ENCODE measurements around the gene SNX10. TPM values are rescaled to one million over a fixed set of nuclear protein-coding genes. Genes with fewer than 3 reads are reported as not detected.

The SNX10 gene
- total and polyA plus RNA-seq, 2 of the 8 experiments (the other 6 are each of a cell fraction or from before 2014, with no cell fraction given), result 4.4 to 9.6 TPM

DNA sequence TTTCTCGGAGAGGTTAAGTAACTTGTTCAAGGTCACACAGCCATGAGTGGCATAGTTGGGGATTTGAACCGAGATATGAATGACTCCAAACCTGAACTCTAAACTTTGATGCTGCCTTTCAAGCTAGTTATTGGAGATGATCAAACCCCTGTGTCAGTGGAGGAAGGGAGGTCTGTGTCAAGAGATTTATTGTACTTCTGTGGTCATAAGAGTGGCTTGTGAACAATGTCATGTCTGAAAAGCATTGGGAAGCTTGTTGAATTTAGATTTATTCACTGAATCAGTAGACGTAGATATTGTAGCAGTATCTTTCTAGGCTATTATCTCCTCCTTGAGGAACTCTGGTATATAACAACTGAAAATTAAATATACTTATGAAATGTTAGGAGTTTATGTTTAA, 27.3 kb downstream of the SNX10 start:
- Histone ChIP-seq H2BK15ac (ENCODE audit: low read length) (no peak overlapping the region), H2BK5ac (ENCODE audit: low read depth, low read length) (no peak overlapping the region), H2BK20ac (ENCODE audit: low read length) (no peak overlapping the region), H2BK12ac (ENCODE audit: low read depth, low read length) (no peak overlapping the region), H4K5ac (ENCODE audit: insufficient read length, low read depth, low read length) (no peak overlapping the region), H3K9me3 (ENCODE audit: insufficient read depth in 2 of 2, low read depth in 1 of 2, low read length in 1 of 2) (no peaks in the 10 kb centered on the region), H3K14ac (ENCODE audit: insufficient read length) (no peak overlapping the region), H2BK120ac (replicated peaks; ENCODE audit: low read depth, low read length) (no peak overlapping the region), H3K23me2 (ENCODE audit: low read depth, low read length) (no peaks in the 10 kb centered on the region), H3K79me2 (ENCODE audit: control insufficient read depth in 1 of 2, insufficient read depth in 2 of 2, low read length in 2 of 2) (no peaks in the 10 kb centered on the region), H3K4ac (replicated peaks; ENCODE audit: insufficient read length, low read depth, low read length) (no peak overlapping the region), H2AK5ac (ENCODE audit: low read depth, low read length) (no peak overlapping the region), H3K18ac (ENCODE audit: extremely low read depth, low read length) (no peak overlapping the region), H3K23ac (ENCODE audit: insufficient read length) (no peak overlapping the region), H2AFZ (ENCODE audit: low read length) (no peak overlapping the region), H3K27me3 (replicated peaks in 1 of 4; ENCODE audit: control insufficient read depth in 3 of 4, extremely low read depth in 1 of 4, insufficient read depth in 3 of 4, low read length in 3 of 4) (no peaks in the 10 kb centered on the region), H3K79me1 (ENCODE audit: low read depth, low read length) (no peaks in the 10 kb centered on the region), H4K20me1 (replicated peaks in 1 of 2; ENCODE audit: control insufficient read depth in 1 of 2, insufficient read depth in 2 of 2, low read length in 2 of 2) (no peaks in the 10 kb centered on the region), H3K4me2 (ENCODE audit: insufficient read depth in 1 of 2, low read depth in 2 of 2, low read length in 2 of 2) (no peak overlapping the region), H3K9ac (replicated peaks in 1 of 4; ENCODE audit: extremely low read depth in 1 of 4, low read depth in 3 of 4, low read length in 3 of 4) (no peak overlapping the region), H3K4me3 (ENCODE audit: extremely low read depth in 1 of 4, insufficient read depth in 2 of 4, low read depth in 3 of 4, low read length in 4 of 4) (no peak overlapping the region), H3K56ac (replicated peaks; ENCODE audit: insufficient read length, low read depth, low read length) (no peak overlapping the region), H3K4me1 (replicated peaks in 1 of 4; ENCODE audit: control insufficient read depth in 3 of 4, insufficient read depth in 4 of 4, low read length in 3 of 4) (no peaks in the 10 kb centered on the region; a peak in 1 of 7 replicates), H3K27ac (ENCODE audit: low read depth, low read length) (no peak overlapping the region), H3K36me3 (ENCODE audit: control insufficient read depth in 2 of 4, insufficient read depth in 4 of 4, low read length in 3 of 4) (no peaks in the 10 kb centered on the region), H4K8ac (ENCODE audit: extremely low read depth, insufficient read depth, low read length) (no peak overlapping the region), H4K91ac (replicated peaks; ENCODE audit: insufficient read length, low read length) (no peak overlapping the region)
- TF ChIP-seq EP300 (IDR thresholded peaks at IDR 0.05; ENCODE audit: borderline replicate concordance in 1 of 2, low read depth in 2 of 2, low read length in 2 of 2) (no peak), TBP (IDR thresholded peaks at IDR 0.05; ENCODE audit: low read depth, low read length) (no peak), CEBPB (IDR thresholded peaks at IDR 0.05; ENCODE audit: low read depth, low read length) (no peak), JUND (IDR thresholded peaks at IDR 0.05; ENCODE audit: low read length) (no peak), SAP30 (IDR thresholded peaks at IDR 0.05; ENCODE audit: insufficient read depth, insufficient replicate concordance, low read length) (no peak)
- CTCF ChIA-PET (ENCODE audit: partially characterized antibody), result interaction anchor here (1.3 to 1.7 kb wide), 2 partner anchors 16 to 363 kb away, joined by 3 to 4 read pairs; no protein-coding TSS in a partner anchor
- DNase-seq (ENCODE audit: low read depth in 1 of 2, low spot score in 2 of 2), result no peak
- no peak for FAIRE-seq
- POLR2A ChIA-PET (ENCODE audit: partially characterized antibody), result interaction anchor here (1.4 to 1.6 kb wide), 2 partner anchors 120 to 131 kb away, joined by 3 to 6 read pairs; no protein-coding TSS in a partner anchor
- 87% methylated on average over 3 of the region's 3 CpGs; no CpG with 5 or more reads in 1 of the 2 experiments for WGBS, 2 experiments (ENCODE audit: extremely low coverage in 1 of 2, insufficient coverage in 1 of 2, insufficient read length in 1 of 2, insufficient replicate concordance in 2 of 2, low coverage in 1 of 2, low lambda C conversion rate in 2 of 2, missing lambda C conversion rate in 1 of 2)

Data from H1 (cell line).